Measurements from ENCODE around the gene NR2F2. TPM values are rescaled to one million over a fixed set of nuclear protein-coding genes. Genes with fewer than 3 reads are reported as not detected.

NR2F2 gene
- total RNA-seq, 1 donor, result 14.5 TPM

- peak overlapping the region; percentile 88 for H3K27ac ChIP-seq (ENCODE audit: low read depth, low read length)
- peak overlapping the region; percentile 20 for H3K4me3 ChIP-seq (ENCODE audit: insufficient read depth, low read length)
- H4K20me1 ChIP-seq (ENCODE audit: insufficient read depth, low read length), result no peaks in the 10 kb centered on the region
- H3K4me1 ChIP-seq (ENCODE audit: insufficient read depth, low read length), result peaks cover 21% of the 10 kb centered on the region
- H3K27me3 ChIP-seq (ENCODE audit: insufficient read depth, low read length), result peaks cover 23% of the 10 kb centered on the region
- peak overlapping the region; percentile 93 for H3K4me2 ChIP-seq (ENCODE audit: insufficient read depth, low read length)
- no peaks in the 10 kb centered on the region for H3K36me3 ChIP-seq (ENCODE audit: insufficient read depth, low read length)
- H3K9me3 ChIP-seq (ENCODE audit: low read depth, low read length), result no peaks in the 10 kb centered on the region
- peaks cover 66% of the 10 kb centered on the region for H3K79me2 ChIP-seq (ENCODE audit: insufficient read depth, low read length)
- DNase-seq (ENCODE audit: insufficient read length, low spot score, missing footprints), result no peak
- no peak for TF ChIP-seq CTCF (IDR thresholded peaks at IDR 0.05; ENCODE audit: extremely low read depth, low read depth, low read length)
- no peak overlapping the region for H2AFZ ChIP-seq (ENCODE audit: low read length)
Measured at GRCh38 chr15:96324192-96324895, 6.2 kb upstream of the NR2F2 start.

- H3K27ac ChIP-seq (ENCODE audit: low read depth, low read length), result peak overlapping the region; percentile 88
- no peak for TF ChIP-seq CTCF (IDR thresholded peaks at IDR 0.05; ENCODE audit: extremely low read depth, low read depth, low read length)
- no peaks in the 10 kb centered on the region for H3K36me3 ChIP-seq (ENCODE audit: insufficient read depth, low read length)
- no peak overlapping the region for H2AFZ ChIP-seq (ENCODE audit: low read length)
- peaks cover 73% of the 10 kb centered on the region for H3K79me2 ChIP-seq (ENCODE audit: insufficient read depth, low read length)
- peak overlapping the region; percentile 93 for H3K4me2 ChIP-seq (ENCODE audit: insufficient read depth, low read length)
- peak overlapping the region; percentile 84 for H3K4me3 ChIP-seq (ENCODE audit: insufficient read depth, low read length)
- H3K4me1 ChIP-seq (ENCODE audit: insufficient read depth, low read length), result peaks cover 26% of the 10 kb centered on the region
- H4K20me1 ChIP-seq (ENCODE audit: insufficient read depth, low read length), result no peaks in the 10 kb centered on the region
- peaks cover 23% of the 10 kb centered on the region for H3K27me3 ChIP-seq (ENCODE audit: insufficient read depth, low read length)
- DNase-seq (ENCODE audit: insufficient read length, low spot score, missing footprints), result no peak
- H3K9me3 ChIP-seq (ENCODE audit: low read depth, low read length), result no peaks in the 10 kb centered on the region
Measured at GRCh38 chr15:96324940-96325540, 5.5 kb upstream of the NR2F2 start.

- Histone ChIP-seq H3K27ac (ENCODE audit: low read depth, low read length) (peak overlapping the region; percentile 88), H3K4me1 (ENCODE audit: insufficient read depth, low read length) (peaks cover 26% of the 10 kb centered on the region), H3K4me2 (ENCODE audit: insufficient read depth, low read length) (peak overlapping the region; percentile 93), H4K20me1 (ENCODE audit: insufficient read depth, low read length) (no peaks in the 10 kb centered on the region), H3K27me3 (ENCODE audit: insufficient read depth, low read length) (peaks cover 23% of the 10 kb centered on the region), H3K36me3 (ENCODE audit: insufficient read depth, low read length) (no peaks in the 10 kb centered on the region), H3K9me3 (ENCODE audit: low read depth, low read length) (no peaks in the 10 kb centered on the region), H3K79me2 (ENCODE audit: insufficient read depth, low read length) (peaks cover 75% of the 10 kb centered on the region), H3K4me3 (ENCODE audit: insufficient read depth, low read length) (peak overlapping the region; percentile 84), H2AFZ (ENCODE audit: low read length) (peak overlapping the region; percentile 76)
- no peak for TF ChIP-seq CTCF (IDR thresholded peaks at IDR 0.05; ENCODE audit: extremely low read depth, low read depth, low read length)
- DNase-seq (ENCODE audit: insufficient read length, low spot score, missing footprints), result no peak
Measured at GRCh38 chr15:96325541-96326327, 4.8 kb upstream of the NR2F2 start.
